ENCODE measurements around the gene RPS2.

RPS2 gene

GRCh38 chr16:1998852-1999801 lies 34.5 kb upstream of the RPS2 start:
- no peak for DNase-seq (ENCODE audit: low read depth in 3 of 3)

GRCh38 chr16:1998360-1998835 lies 33.8 kb upstream of the RPS2 start:
- DNase-seq (ENCODE audit: low read depth in 3 of 3) = no peak

GRCh38 chr16:1997494-1998359 lies 33.1 kb upstream of the RPS2 start:
- DNase-seq (ENCODE audit: low read depth in 3 of 3) = no peak

GRCh38 chr16:1993731-1994131 lies 29.1 kb upstream of the RPS2 start:
- no peak for DNase-seq (ENCODE audit: low read depth in 3 of 3)

- DNase-seq (ENCODE audit: low read depth in 3 of 3) = no peak
These were observed 28.2 kb upstream of the RPS2 start for GRCh38 chr16:1992704-1993317.

GRCh38 chr16:1991948-1992703 lies 27.5 kb upstream of the RPS2 start:
- DNase-seq (ENCODE audit: low read depth in 3 of 3) = peak; percentile 94 to 97 (median 95)

- DNase-seq (ENCODE audit: low read depth in 3 of 3) = no peak
These were observed 26.9 kb upstream of the RPS2 start for GRCh38 chr16:1991588-1991947.

- no peak for DNase-seq (ENCODE audit: low read depth in 3 of 3)
These were observed 26.5 kb upstream of the RPS2 start for GRCh38 chr16:1991135-1991551.

- no peak for DNase-seq (ENCODE audit: low read depth in 3 of 3)
These were observed 25.9 kb upstream of the RPS2 start for GRCh38 chr16:1990351-1991134.

- DNase-seq (ENCODE audit: low read depth in 3 of 3) = no peak
These were observed 25.4 kb upstream of the RPS2 start for GRCh38 chr16:1990101-1990350.

- DNase-seq (ENCODE audit: low read depth in 3 of 3) = no peak
These were observed 24.8 kb upstream of the RPS2 start, which contains the start of gene SYNGR3 for GRCh38 chr16:1989209-1990100. SYNGR3 (plus strand) TSS chr16:1989970; CDS start chr16:1990103, 133 bp downstream.

- DNase-seq (ENCODE audit: low read depth in 3 of 3) = no peak
These were observed 22.6 kb upstream of the RPS2 start for GRCh38 chr16:1987198-1987597.

- no peak for DNase-seq (ENCODE audit: low read depth in 3 of 3)
These were observed 21.0 kb upstream of the RPS2 start for GRCh38 chr16:1985466-1986150.

GRCh38 chr16:1984347-1985225 lies 20.0 kb upstream of the RPS2 start:
- DNase-seq (ENCODE audit: low read depth in 3 of 3) = no peak

- DNase-seq (ENCODE audit: low read depth in 3 of 3) = peak in 1 of 3 experiments; percentile 80
These were observed 19.1 kb upstream of the RPS2 start, which contains the start of gene GFER for GRCh38 chr16:1983544-1984346. GFER (plus strand) TSS chr16:1984193; CDS start chr16:1984219, 26 bp downstream.

GRCh38 chr16:1982991-1983543 lies 18.4 kb upstream of the RPS2 start:
- DNase-seq (ENCODE audit: low read depth in 3 of 3) = no peak

- DNase-seq (ENCODE audit: low read depth in 3 of 3) = no peak
These were observed 17.4 kb upstream of the RPS2 start for GRCh38 chr16:1982013-1982433.

Data from stimulated activated CD4-positive, alpha-beta T cell treated with anti-CD3 and anti-CD28 coated beads, TNF-alpha, amount 100 ng/mL, for 24 hours (primary cell).